NCI-H345 treated with DMSO at 0.1 percent for 48 hours (cell line): ENCODE data around the gene KYAT1.

Source experiments
- DNase-seq: peaks from one replicate; lab custom pipeline; 2025; ENCODE audit not compliant: unreplicated experiment; lab: John Stamatoyannopoulos, UW

KYAT1 gene

GRCh38 chr9:128909859-128910258, 28.1 kb upstream of the KYAT1 start:
- no peak for DNase-seq

- no peak for DNase-seq
Observed at GRCh38 chr9:128908372-128908771, 26.6 kb upstream of the KYAT1 start.

- no peak for DNase-seq
Observed at GRCh38 chr9:128906741-128907140, 25.0 kb upstream of the KYAT1 start.

- DNase-seq: no peak
Observed at GRCh38 chr9:128905964-128906363, 24.2 kb upstream of the KYAT1 start.

- DNase-seq: no peak
Observed at GRCh38 chr9:128903871-128904620, 22.3 kb upstream of the KYAT1 start.

GRCh38 chr9:128903079-128903461, 21.3 kb upstream of the KYAT1 start:
- no peak for DNase-seq

- DNase-seq: no peak
Observed at GRCh38 chr9:128902351-128903078, 20.8 kb upstream of the KYAT1 start.

- DNase-seq: no peak
Observed at GRCh38 chr9:128901822-128902221, 20.1 kb upstream of the KYAT1 start.

- no peak for DNase-seq
Observed at GRCh38 chr9:128901379-128901778, 19.6 kb upstream of the KYAT1 start.

- no peak for DNase-seq
Observed at GRCh38 chr9:128899566-128900322, 18.0 kb upstream of the KYAT1 start.

- no peak for DNase-seq
Observed at GRCh38 chr9:128898845-128899565, 17.3 kb upstream of the KYAT1 start.

GRCh38 chr9:128898382-128898781, 16.6 kb upstream of the KYAT1 start:
- no peak for DNase-seq

- DNase-seq: no peak
Observed at GRCh38 chr9:128895556-128895955, 13.8 kb upstream of the KYAT1 start.

GRCh38 chr9:128894764-128895163, 13.0 kb upstream of the KYAT1 start:
- DNase-seq: no peak

- no peak for DNase-seq
Observed at GRCh38 chr9:128893354-128893753, 11.6 kb upstream of the KYAT1 start.

- no peak for DNase-seq
Observed at GRCh38 chr9:128892221-128892921, 10.6 kb upstream of the KYAT1 start.

GRCh38 chr9:128891321-128892220, 9.8 kb upstream of the KYAT1 start:
- DNase-seq: no peak

GRCh38 chr9:128887914-128888350, 6.2 kb upstream of the KYAT1 start:
- no peak for DNase-seq

GRCh38 chr9:128887049-128887448, 5.3 kb upstream of the KYAT1 start:
- no peak for DNase-seq
